G401 (cell line): ENCODE data around the gene PRKAG2. TPM values are rescaled to one million over a fixed set of nuclear protein-coding genes. Genes with fewer than 3 reads are reported as not detected.

ENCODE experiments used
- DNase-seq: peaks from one replicate; pipeline ENCODE4 v3.0.0-alpha.2; 2015; ENCODE audit warnings: low spot score
- in situ Hi-C: cut with HindIII; loops from 2 replicates; pipeline ENCODE4 v1.10.0; 2016; ENCODE audit warnings: low sequenced_read_pairs, mixed read lengths
- total RNA-seq: library from RNA; depleted of rRNA; stranded (reverse); fragments of >200 nt; shearing (Covaris generic); gene quantifications from 2 replicates; pipeline ENCODE4 v1.2.3, GENCODE V29; 2014

Gene PRKAG2
- total RNA-seq, 1 experiment from 2014 or later, result 92.4 TPM

DNA sequence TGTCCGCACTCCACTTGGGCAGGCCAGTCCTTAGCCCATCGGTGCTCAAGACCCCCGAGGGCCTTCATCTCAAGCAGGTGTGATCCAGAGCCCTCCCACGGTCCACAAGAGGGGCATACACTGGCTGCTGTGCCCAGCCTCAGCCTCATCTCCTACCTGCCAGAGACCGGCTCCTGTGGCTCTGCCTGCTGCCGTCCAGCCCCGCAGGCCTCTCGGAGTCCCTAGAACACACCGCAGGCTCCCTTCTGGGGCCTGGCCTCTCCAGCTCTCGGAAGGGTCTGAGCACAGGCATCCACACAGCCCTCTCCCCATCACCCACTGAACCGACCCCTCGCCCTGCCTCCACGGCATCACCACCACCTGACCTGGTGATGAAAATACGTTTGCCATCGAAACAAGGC lies 147.4 kb downstream of the PRKAG2 start:
- no peak for DNase-seq
- in situ Hi-C loops, result no loop called here

DNA sequence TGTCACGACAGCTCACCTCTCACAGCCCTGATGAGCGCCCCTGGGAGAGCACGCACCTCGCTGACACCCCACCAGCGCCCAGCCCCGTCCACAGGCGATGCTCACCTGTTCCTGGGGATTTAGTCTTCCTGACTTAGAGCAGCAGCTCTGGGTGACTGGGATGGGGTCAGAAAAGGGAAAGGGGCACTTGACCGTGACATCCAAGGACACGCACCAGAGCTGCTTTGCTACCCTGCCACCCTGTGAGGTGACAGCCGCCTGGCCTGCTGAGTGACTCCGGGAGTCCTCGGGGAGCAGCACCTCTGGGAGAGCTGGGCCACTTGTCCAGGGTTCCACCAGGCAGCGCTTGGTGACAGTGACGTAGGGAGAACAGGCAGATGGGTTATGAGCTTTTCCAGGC lies 148.2 kb downstream of the PRKAG2 start:
- no peak for DNase-seq
- in situ Hi-C loops, result no loop called here

DNA sequence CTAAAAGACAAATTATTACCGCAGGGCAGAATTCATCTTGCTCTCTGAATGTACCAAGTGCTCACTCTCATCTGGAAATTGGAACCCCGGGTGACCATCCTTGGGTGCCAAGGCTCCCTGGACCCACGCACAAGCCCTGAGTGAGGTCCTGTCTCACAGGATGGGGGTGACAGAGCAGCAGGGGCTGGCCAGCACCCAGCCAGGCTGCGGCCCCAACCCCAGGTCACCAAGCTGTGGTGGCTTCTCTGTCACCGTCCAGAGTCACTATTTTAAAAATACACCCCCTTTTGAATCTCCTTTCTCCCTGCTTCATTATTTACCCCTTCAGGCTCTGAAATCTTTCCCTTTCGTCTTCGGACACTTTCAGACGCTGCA lies 148.6 kb downstream of the PRKAG2 start:
- no peak for DNase-seq
- in situ Hi-C loops, result no loop called here

GRCh38 chr7:151727579-151728285 lies 149.2 kb downstream of the PRKAG2 start:
- DNase-seq, result no peak
- in situ Hi-C loops, result no loop called here

DNA sequence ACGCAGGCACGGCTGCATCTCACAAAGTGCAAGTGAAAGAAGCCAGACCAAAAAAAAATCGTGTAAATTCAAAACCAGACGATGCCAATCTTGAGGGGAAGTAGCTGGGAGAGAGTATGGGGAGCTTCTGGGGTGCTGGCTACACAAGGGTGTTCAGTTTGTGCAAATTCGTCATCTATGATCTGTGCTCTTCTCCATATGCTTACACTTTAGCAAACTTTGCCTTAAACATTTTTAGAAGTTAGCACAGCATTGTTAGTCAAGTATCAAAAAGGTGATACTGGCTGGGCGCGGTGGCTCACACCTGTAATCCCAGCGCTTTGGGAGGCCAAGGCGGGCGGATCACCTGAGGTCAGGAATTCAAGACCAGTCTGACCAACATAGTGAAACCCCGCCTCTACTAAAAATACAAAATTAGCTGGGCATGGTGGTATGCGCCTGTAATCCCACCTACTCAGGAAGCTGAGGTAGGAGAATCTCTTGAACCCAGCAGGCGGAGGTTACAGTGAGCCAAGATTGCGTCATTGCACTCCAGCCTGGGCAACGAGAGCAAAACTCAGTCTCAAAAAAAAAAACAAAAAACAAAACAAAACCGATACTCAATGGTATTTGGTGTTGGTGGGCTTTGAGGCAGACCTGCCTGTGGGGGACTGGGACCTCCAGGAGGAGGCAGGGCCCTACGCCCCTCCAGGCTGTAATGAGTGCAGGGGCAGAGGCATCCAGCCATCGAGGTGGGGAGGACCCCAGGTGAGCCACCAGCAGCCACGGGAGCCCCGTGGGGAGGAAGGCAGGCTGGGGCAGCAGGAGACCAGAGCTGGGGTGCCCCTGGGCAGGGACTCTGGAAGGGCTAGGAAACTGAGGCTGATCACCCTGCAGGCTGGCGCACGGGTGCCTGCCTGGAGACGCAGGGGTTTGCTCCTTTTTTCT lies 150.0 kb downstream of the PRKAG2 start:
- DNase-seq, result no peak
- in situ Hi-C loops, result no loop called here

DNA sequence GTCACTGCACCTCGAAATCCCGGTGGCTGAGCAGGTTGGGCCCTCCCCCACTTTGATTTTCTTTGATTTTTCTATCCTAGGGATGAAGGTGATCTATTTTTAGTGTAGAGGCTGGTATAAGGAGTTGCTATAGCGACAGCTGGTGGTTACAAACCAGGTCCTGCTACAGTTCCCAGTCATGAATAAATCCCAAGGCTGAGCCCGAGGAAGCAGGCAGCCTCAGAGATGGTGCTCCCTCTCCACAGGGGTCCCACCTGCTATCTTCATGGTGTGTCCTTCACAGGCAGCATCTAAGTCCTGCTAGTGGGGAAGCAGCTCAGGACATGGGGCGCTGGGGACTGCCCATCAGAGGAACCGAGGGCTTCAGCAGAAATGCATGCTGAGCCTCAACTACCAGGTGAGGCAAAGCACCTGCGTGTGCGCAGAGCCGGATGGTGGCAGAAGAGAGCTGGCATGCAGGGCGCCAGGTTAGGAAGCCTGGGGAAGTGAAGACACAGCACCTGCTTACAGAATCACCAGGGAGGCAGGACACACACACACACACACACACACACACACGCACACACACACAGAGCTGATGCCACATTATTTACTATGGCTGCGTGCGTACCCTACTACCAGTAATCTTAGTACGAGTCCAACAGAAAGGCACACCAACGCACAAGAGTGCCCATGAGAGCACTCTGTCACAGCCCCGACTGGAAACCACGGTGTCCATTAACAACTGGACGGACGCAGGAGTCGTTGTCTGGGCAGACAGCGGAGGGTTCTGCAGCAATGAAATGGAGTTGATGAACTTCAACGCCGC lies 150.9 kb downstream of the PRKAG2 start:
- DNase-seq, result peak; percentile 81
- in situ Hi-C loops, result no loop called here

GRCh38 chr7:151724920-151725584 lies 151.9 kb downstream of the PRKAG2 start:
- in situ Hi-C loops, result no loop called here
- no peak for DNase-seq

DNA sequence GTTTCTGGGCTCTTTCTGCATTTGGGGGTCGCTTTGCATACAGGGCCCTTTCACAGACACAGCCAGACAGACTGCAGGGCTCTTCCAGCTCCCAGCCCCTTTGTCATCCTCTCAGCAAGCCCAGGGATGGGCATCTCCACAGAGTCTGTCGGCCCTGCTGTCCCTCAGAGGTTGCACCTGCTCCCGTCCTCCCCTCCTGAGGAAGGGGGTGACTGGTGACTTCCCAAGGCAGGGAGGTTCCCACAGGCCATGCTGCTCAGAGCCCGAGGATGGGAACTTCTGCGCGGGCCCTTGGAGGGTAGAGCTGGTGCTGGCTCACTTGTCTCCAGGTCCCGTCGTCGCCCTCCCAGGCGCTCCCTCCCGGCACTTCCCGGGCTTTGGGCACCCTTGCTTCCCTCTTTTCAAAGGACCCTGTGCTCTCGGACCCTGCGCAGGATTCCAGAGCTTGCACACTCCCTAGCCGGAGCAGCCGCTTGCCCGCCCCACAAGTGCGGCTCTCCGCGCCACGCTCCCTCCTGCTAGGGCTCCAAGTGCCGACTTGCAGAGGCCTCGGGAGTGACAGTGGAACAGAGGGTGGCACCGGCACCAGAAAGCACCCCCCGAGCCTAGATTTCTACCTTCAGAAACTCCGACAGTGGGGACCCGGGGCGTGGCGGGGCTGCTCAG lies 152.5 kb downstream of the PRKAG2 start:
- no peak for DNase-seq
- in situ Hi-C loops, result no loop called here

DNA sequence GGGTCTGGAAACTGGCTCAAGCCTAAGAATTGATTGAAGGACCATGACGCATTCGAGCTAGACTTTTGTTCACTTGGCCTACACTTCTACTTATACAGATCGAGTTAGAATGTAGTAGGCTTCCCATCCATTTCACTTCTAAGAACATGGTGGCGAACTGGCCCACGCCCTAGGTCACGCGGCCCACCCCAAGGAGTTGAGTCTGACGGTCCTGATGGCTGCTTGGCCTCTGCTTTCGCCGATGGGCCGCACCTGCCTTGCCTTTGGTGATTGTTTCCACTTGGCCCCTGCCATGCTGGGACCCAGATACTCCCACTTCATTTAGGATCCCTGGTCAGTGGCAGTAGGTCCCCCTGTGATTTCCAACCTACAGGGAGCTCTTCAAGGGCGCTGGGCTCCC lies 153.6 kb downstream of the PRKAG2 start:
- no peak for DNase-seq
- in situ Hi-C loops, result no loop called here

DNA sequence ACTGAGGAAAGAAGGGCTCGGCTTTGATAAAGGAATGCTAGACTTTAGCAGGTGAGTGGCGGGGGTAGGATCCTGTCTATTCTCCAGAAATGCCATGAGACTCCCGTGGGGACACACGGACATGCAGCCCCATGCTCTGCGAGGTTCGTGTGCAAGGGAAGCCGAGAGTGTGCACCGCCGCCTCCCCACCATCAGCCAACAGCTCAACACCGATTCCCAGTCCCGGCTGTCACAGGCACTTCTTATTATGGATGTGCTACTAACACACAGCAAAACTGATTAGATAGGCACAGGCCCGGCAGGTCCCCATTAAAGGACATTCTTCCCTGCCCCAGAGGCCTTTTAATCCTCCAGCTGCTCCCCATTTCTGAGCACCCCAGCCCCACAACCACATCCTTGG lies 154.4 kb downstream of the PRKAG2 start:
- DNase-seq, result no peak

GRCh38 chr7:151721694-151722093 lies 155.2 kb downstream of the PRKAG2 start:
- DNase-seq, result no peak
- in situ Hi-C loops, result no loop called here

More for the DNA sequence above, 154.4 kb downstream of the PRKAG2 start:
- in situ Hi-C loops, result no loop called here

GRCh38 chr7:151721236-151721635 lies 155.7 kb downstream of the PRKAG2 start:
- in situ Hi-C loops, result no loop called here
- no peak for DNase-seq

DNA sequence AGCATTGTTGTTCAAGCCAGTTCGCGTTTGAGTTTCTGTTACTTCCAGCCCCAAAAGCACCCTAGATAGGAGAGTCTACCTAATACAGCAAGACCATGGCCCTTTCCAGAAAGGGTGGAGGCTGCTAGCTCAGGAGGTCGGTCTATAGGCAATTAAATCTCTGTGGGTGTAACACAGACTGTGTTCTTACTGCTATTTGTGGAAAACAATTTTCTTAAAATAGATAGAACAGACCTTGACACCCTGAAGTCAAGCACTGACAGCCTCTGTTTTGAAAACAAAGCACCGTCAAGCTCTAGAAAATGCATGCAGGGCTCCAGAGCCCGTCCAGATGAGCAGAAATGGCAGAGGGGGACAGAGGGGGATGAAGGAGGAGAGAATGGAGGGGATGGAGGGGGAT lies 156.6 kb downstream of the PRKAG2 start:
- DNase-seq, result no peak
- in situ Hi-C loops, result no loop called here

- DNase-seq, result no peak
- in situ Hi-C loops, result no loop called here
Observed at GRCh38 chr7:151719897-151720242, 157.0 kb downstream of the PRKAG2 start.

- in situ Hi-C loops, result no loop called here
- no peak for DNase-seq
Observed at GRCh38 chr7:151719031-151719896, 157.7 kb downstream of the PRKAG2 start.

DNA sequence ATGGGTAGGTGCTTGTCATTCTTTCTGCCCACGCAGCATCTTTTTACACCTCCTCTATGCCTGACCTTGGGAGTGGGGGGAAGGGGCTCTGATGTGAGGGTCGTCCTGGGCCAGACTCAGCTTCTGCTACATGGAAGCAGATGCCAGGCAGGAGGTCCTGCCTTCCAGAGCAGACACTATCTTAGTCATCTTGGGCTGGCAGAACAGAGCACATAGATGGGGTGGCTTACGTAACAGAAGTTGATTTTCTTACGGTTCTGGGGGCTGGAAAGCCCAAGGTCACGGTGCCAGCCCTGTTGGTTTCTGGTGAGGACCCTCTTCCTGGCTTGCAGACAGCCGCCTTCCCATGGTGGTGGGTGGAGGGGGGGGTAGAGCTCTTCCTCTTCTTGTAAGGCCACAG lies 159.0 kb downstream of the PRKAG2 start:
- in situ Hi-C loops, result no loop called here
- DNase-seq, result no peak

DNA sequence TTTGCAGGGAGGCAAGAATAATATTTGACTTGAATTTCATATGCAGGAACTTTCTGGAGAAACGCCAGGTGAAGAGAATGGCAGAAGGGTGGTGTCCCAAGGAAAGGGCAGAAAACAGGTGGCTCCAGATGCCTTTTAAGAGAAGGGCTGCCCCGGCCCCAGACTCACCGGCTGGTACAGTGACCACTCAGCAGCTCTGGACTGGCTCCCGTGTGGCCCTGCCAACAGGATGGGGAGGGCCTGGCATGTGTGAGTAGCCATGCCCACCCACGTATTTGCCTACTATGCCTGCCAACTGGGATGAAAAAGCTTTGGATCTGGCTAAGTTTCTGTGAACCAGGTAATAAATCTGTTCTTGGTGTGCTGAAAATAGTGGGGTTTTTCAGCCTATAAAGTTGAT lies 159.5 kb downstream of the PRKAG2 start:
- in situ Hi-C loops, result no loop called here
- DNase-seq, result peak; percentile 71

DNA sequence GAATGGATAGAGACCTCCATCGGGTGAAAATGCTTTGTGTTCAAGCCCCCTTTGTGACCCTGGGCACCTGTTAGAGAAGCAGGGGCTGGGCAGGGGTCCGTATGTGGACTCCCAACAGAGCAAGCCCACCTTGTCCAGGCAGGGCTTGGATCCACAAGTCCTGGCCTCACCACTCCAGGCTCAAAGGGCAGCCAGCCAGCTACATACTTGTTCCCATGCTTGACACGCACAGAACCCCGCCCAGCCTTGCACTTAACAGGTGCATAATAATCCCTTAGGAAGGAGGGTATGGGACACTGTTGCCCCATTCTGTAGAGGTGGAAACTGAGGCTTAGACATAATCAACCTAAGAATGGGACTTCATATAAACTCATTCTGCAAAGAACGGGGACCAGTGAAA lies 160.6 kb downstream of the PRKAG2 start:
- in situ Hi-C loops, result no loop called here
- no peak for DNase-seq
